IMR-90 (cell line): ENCODE data around the gene TACC3. TPM values are rescaled to one million over a fixed set of nuclear protein-coding genes. Genes with fewer than 3 reads are reported as not detected.

Experiments
- ATAC-seq: fragments of 200-7000 bp; cut with Tn5 transposase; 2 replicates; pipeline ENCODE4 v1.9.1; 2020; ENCODE audit warnings: low read depth, mild to moderate bottlenecking, moderate library complexity
- BruUV-seq: library from RNA; stranded (reverse); fragments of 400-500 nt; replicated peaks from 2 replicates; lab custom pipeline; 2021; lab: Mats Ljungman, UMichigan
- CTCF ChIA-PET: fragments of 300-600 bp; formaldehyde crosslinking; extraction: SDS; loops from one replicate; lab custom pipeline; 2021; ENCODE audit warnings: antibody characterized with exemption; lab: Yijun Ruan, JAX
- POLR2A ChIA-PET: fragments of 300-600 bp; sonication (Branson Sonifier 250); formaldehyde crosslinking; loops from one replicate; lab custom pipeline; 2022; ENCODE audit warnings: antibody characterized with exemption; ENCODE audit not compliant: unreplicated experiment; lab: Charles Lee
- DNase-seq: peaks from one replicate; pipeline ENCODE4 v3.0.0; 2013
- H2AFZ ChIP-seq: replicated peaks from 2 replicates; pipeline ENCODE3; 2013; ENCODE audit warnings: low read length, mild to moderate bottlenecking; ENCODE audit not compliant: poor library complexity
- H2AK5ac ChIP-seq: 2 replicates; pipeline ENCODE4 v1.6.1; 2013; ENCODE audit warnings: low read depth, low read length, inconsistent platforms
- H2AK9ac ChIP-seq: replicated peaks from 2 replicates; pipeline ENCODE3; 2013; ENCODE audit warnings: mild to moderate bottlenecking, low read depth, low read length, moderate library complexity; ENCODE audit not compliant: poor library complexity
- H2BK120ac ChIP-seq: 2 replicates; pipeline ENCODE4 v1.6.1; 2013; ENCODE audit warnings: low read depth, low read length, inconsistent platforms
- H2BK15ac ChIP-seq: 3 replicates; pipeline ENCODE4 v1.6.1; 2013; ENCODE audit warnings: low read depth, low read length, inconsistent platforms
- H2BK20ac ChIP-seq: 2 replicates; pipeline ENCODE4 v1.6.1; 2013; ENCODE audit warnings: low read depth, mild to moderate bottlenecking, inconsistent platforms, low read length, moderate library complexity
- H2BK5ac ChIP-seq: 2 replicates; pipeline ENCODE4 v1.6.1; 2013; ENCODE audit warnings: mild to moderate bottlenecking, low read depth, low read length, inconsistent platforms; ENCODE audit not compliant: poor library complexity, severe bottlenecking
- H3K14ac ChIP-seq: replicated peaks from 2 replicates; pipeline ENCODE4 v1.6.1; 2013; ENCODE audit warnings: low read depth, low read length, inconsistent platforms
- H3K18ac ChIP-seq: 2 replicates; pipeline ENCODE4 v1.6.1; 2013; ENCODE audit warnings: low read depth, low read length, control low read depth
- H3K23ac ChIP-seq: 2 replicates; pipeline ENCODE4 v1.6.1; 2013; ENCODE audit warnings: low read depth, low read length, inconsistent platforms
- H3K27ac ChIP-seq: 2 replicates; pipeline ENCODE4 v1.5.1; 2013; ENCODE audit warnings: mild to moderate bottlenecking, control low read depth, low read length; ENCODE audit not compliant: insufficient read depth
- H3K27me3 ChIP-seq: 2 replicates; pipeline ENCODE4 v1.6.1; 2013; ENCODE audit warnings: low read length; ENCODE audit not compliant: control insufficient read depth, insufficient read depth
- H3K36me3 ChIP-seq: 2 replicates; pipeline ENCODE4 v1.6.1; 2013; ENCODE audit warnings: low read length, mixed read lengths; ENCODE audit not compliant: control insufficient read depth, insufficient read depth
- H3K4ac ChIP-seq: 2 replicates; pipeline ENCODE4 v1.6.1; 2013; ENCODE audit warnings: low read depth, low read length, inconsistent platforms
- H3K4me1 ChIP-seq: 2 replicates; pipeline ENCODE4 v1.6.1; 2013; ENCODE audit warnings: low read length, mixed read lengths; ENCODE audit not compliant: control insufficient read depth, insufficient read depth
- H3K4me2 ChIP-seq: 2 replicates; pipeline ENCODE4 v1.6.1; 2013; ENCODE audit warnings: low read depth, mild to moderate bottlenecking, control low read depth, low read length, moderate library complexity
- H3K4me3 ChIP-seq: 2 replicates; pipeline ENCODE4 v1.5.1; 2013; ENCODE audit warnings: low read depth, mild to moderate bottlenecking, control low read depth, low read length, moderate library complexity; ENCODE audit not compliant: insufficient read depth
- H3K56ac ChIP-seq: 2 replicates; pipeline ENCODE4 v1.6.1; 2013; ENCODE audit warnings: low read length, inconsistent platforms; ENCODE audit not compliant: insufficient read depth; ENCODE audit errors: extremely low read depth
- H3K79me1 ChIP-seq, 2 experiments: 2 replicates each; pipeline ENCODE4 v1.6.1; 2013; ENCODE audit warnings: low read length in 2 of 2, inconsistent platforms in 1 of 2, low read depth in 1 of 2
- H3K9ac ChIP-seq: 2 replicates; pipeline ENCODE4 v1.6.1; 2013; ENCODE audit warnings: low read depth, low read length, control low read depth
- H3K9me1 ChIP-seq: 2 replicates; pipeline ENCODE4 v1.6.1; 2013; ENCODE audit warnings: low read length, inconsistent platforms; ENCODE audit not compliant: insufficient read depth
- H3K9me3 ChIP-seq: 2 replicates; pipeline ENCODE4 v1.6.1; 2013; ENCODE audit warnings: low read length; ENCODE audit not compliant: control insufficient read depth, insufficient read depth
- H4K20me1 ChIP-seq: 2 replicates; pipeline ENCODE4 v1.6.1; 2013; ENCODE audit warnings: low read length, inconsistent platforms; ENCODE audit not compliant: insufficient read depth
- H4K5ac ChIP-seq: 2 replicates; pipeline ENCODE4 v1.6.1; 2013; ENCODE audit warnings: mild to moderate bottlenecking, low read depth, low read length, control low read depth
- H4K8ac ChIP-seq, 2 experiments: 2 replicates each; pipeline ENCODE4 v1.6.1; 2013; ENCODE audit warnings: low read depth in 2 of 2, low read length in 2 of 2, control low read depth in 1 of 2, inconsistent platforms in 1 of 2
- H4K91ac ChIP-seq: 2 replicates; pipeline ENCODE4 v1.6.1; 2013; ENCODE audit warnings: low read depth, low read length, inconsistent platforms; ENCODE audit not compliant: insufficient read depth
- MAZ ChIP-seq: IDR thresholded peaks from 2 replicates; pipeline ENCODE4 v1.6.1; 2012; ENCODE audit warnings: low read depth, mild to moderate bottlenecking, low read length, improper control_type of control experiment, moderate library complexity, borderline replicate concordance
- SMC3 ChIP-seq: fragments of 150-350 bp; IDR thresholded peaks from 2 replicates; pipeline ENCODE4 v1.6.1; 2016; ENCODE audit warnings: low read depth, mild to moderate bottlenecking, antibody characterized with exemption, low read length, moderate library complexity
- WGBS, 2 experiments: methylation state at CpG; one replicate each; pipeline versions ENCODE4 v1.1.5 to v1.1.7; 2013; ENCODE audit warnings: missing lambda C conversion rate in 2 of 2; ENCODE audit not compliant: insufficient read length in 1 of 2; ENCODE audit errors: extremely low coverage in 2 of 2; 5-methylcytosine and 5-hydroxymethylcytosine counted together
- dilution Hi-C: fragments of 300-500 bp; cut with HindIII; formaldehyde crosslinking; loops from one replicate; pipeline ENCODE4 v1.14.3; 2018; ENCODE audit warnings: low sequenced_read_pairs; ENCODE audit not compliant: unreplicated experiment
- in situ Hi-C: fragments of 300-500 bp; cut with MboI; formaldehyde crosslinking; loops from 3 replicates; pipeline ENCODE4 v1.14.3; 2019; ENCODE audit warnings: low sequenced_read_pairs, inconsistent platforms, mixed read lengths
- intact Hi-C: fragments of 100-400 bp; cut with micrococcal nuclease; formaldehyde crosslinking; loops from 2 replicates; pipeline ENCODE4 v1.10.0; 2022
- polyA plus RNA-seq, 3 experiments: library from polyadenylated mRNA; depleted of rRNA; stranded (reverse); fragments of >200 nt; gene quantifications; 2 replicates each; pipeline ENCODE4 v1.2.3, GENCODE V29; 2012; ENCODE audit warnings: low replicate concordance in 1 of 3
- total RNA-seq: library from RNA; depleted of rRNA; stranded (reverse); fragments of >200 nt; gene quantifications from 2 replicates; pipeline ENCODE4 v1.2.3, GENCODE V29; 2012
- TF ChIP-seq, protein P1 (sequence below): fragments of 150-350 bp; IDR thresholded peaks from 2 replicates; pipeline ENCODE4 v1.6.1; 2016; ENCODE audit warnings: low read depth, mild to moderate bottlenecking, low read length, moderate library complexity, borderline replicate concordance

The TACC3 gene
- total and polyA plus RNA-seq, 2 of the 4 experiments (the other 2 are of a cell fraction) = 15.1 to 49.7 TPM

DNA sequence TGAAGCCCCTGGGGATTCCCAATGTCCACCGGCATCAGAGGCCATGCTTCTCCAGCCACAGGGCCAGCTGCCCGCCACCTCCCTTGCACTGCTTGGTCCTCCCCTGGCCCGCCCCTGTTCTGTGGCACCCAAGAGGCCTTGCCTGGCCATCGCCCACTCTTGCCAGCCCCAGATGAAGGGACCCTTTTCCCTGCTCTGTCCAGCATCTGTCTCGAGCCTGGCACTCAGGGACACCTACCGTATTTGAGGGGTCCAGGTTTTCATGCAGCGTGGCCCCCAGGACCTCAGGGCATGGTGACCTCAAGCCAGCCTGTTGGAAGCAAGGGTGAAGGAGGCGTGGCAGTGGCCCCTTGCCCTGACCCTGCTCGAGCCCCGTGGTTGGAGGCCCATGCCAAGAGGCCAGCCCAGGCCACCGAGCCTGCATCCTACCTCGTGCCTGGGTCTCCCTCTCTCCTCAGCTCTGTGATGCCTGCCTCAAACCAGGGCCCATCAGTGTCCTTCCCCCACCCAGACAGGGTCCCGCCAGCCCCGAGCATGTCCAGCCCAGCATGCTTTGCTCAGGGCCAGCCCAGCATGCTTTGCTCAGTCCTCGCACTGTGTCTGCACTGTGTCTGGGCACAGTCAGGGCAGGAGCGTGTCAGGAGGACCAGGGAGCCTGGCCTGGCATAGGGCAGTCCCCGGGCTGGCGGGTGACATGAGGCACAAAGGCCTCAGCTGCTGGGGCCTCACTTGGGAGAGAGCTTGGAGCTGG, 57.5 kb downstream of the TACC3 start:
- no peak for TF ChIP-seq MAZ
- TF ChIP-seq, protein P1, sequence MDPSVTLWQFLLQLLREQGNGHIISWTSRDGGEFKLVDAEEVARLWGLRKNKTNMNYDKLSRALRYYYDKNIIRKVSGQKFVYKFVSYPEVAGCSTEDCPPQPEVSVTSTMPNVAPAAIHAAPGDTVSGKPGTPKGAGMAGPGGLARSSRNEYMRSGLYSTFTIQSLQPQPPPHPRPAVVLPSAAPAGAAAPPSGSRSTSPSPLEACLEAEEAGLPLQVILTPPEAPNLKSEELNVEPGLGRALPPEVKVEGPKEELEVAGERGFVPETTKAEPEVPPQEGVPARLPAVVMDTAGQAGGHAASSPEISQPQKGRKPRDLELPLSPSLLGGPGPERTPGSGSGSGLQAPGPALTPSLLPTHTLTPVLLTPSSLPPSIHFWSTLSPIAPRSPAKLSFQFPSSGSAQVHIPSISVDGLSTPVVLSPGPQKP = no peak
- no peak for TF ChIP-seq SMC3
- Histone ChIP-seq H3K9me1 (no peaks in the 10 kb centered on the region), H2BK5ac (no peak overlapping the region), H2AFZ (peak overlapping the region; percentile 63), H3K79me1 (no peaks in the 10 kb centered on the region), H4K20me1 (no peaks in the 10 kb centered on the region), H3K18ac (no peak overlapping the region), H2AK5ac (peak overlapping the region; percentile 67; the same call in 1 of the 2 replicates), H3K9ac (no peak overlapping the region), H2BK120ac (no peak overlapping the region), H2AK9ac (peak overlapping the region; percentile 78), H4K5ac (no peak overlapping the region), H3K4me1 (peaks cover 6% of the 10 kb centered on the region; the same call in 1 of the 2 replicates), H3K27me3 (peaks cover 3% of the 10 kb centered on the region; the same call in 1 of the 2 replicates), H3K23ac (no peak overlapping the region), H3K4ac (no peak overlapping the region; the same call in 1 of the 2 replicates), H4K91ac (no peak overlapping the region), H2BK15ac (no peak overlapping the region), H2BK20ac (no peak overlapping the region), H3K27ac (no peak overlapping the region), H4K8ac (no peak overlapping the region), H3K9me3 (no peaks in the 10 kb centered on the region), H3K14ac (no peak overlapping the region), H3K56ac (no peak overlapping the region), H3K36me3 (no peaks in the 10 kb centered on the region), H3K4me2 (no peak overlapping the region), H3K4me3 (no peak overlapping the region)
- ATAC-seq = no peak
- CTCF ChIA-PET = no interaction called here
- POLR2A ChIA-PET = no interaction called here
- in situ Hi-C loops = no loop called here
- DNase-seq = no peak
- intact Hi-C loops = no loop called here
- BruUV-seq = no TSS peak
- dilution Hi-C loops = no loop called here
- 95% methylated on average over 3 of the region's 18 CpGs; no CpG with 5 or more reads in 1 of the 2 experiments for WGBS, 2 experiments
